ENCODE results near the gene MS4A10.

MS4A10 gene

GRCh38 chr11:60774726-60775125, 10.4 kb upstream of the MS4A10 start:
- Histone ChIP-seq H3K9ac (ENCODE audit: low read depth, low read length) (no peak overlapping the region), H4K20me1 (ENCODE audit: insufficient read depth, low read length) (no peaks in the 10 kb centered on the region), H3K79me2 (ENCODE audit: insufficient read depth, low read length) (no peaks in the 10 kb centered on the region), H3K36me3 (ENCODE audit: insufficient read depth, low read length) (no peaks in the 10 kb centered on the region), H2AFZ (ENCODE audit: low read depth, low read length) (no peak overlapping the region), H3K4me2 (ENCODE audit: insufficient read depth, low read length) (no peak overlapping the region), H3K9me3 (ENCODE audit: insufficient read depth, low read length, severe bottlenecking) (no peaks in the 10 kb centered on the region), H3K27me3 (ENCODE audit: insufficient read depth, low read length, poor library complexity) (no peaks in the 10 kb centered on the region), H3K27ac (ENCODE audit: low read length) (no peak overlapping the region), H3K4me3 (ENCODE audit: low read depth in 1 of 2, low read length in 2 of 2) (no peak overlapping the region), H3K4me1 (ENCODE audit: insufficient read depth, low read length) (peaks cover 11% of the 10 kb centered on the region)
- TF ChIP-seq EZH2 (IDR thresholded peaks at IDR 0.05; ENCODE audit: borderline replicate concordance, low read depth, low read length, severe bottlenecking) (no peak), CTCF (IDR thresholded peaks at IDR 0.05; ENCODE audit: borderline replicate concordance, extremely low read depth, low read length, poor library complexity, severe bottlenecking) (no peak)
- no peak for DNase-seq
- no peak for ATAC-seq (ENCODE audit: insufficient read depth, low read depth)

GRCh38 chr11:60775420-60775961, 9.6 kb upstream of the MS4A10 start:
- Histone ChIP-seq H2AFZ (ENCODE audit: low read depth, low read length) (peak overlapping the region; percentile 40; the same call in 1 of the 2 replicates), H4K20me1 (ENCODE audit: insufficient read depth, low read length) (no peaks in the 10 kb centered on the region), H3K27ac (ENCODE audit: low read length) (no peak overlapping the region), H3K79me2 (ENCODE audit: insufficient read depth, low read length) (no peaks in the 10 kb centered on the region), H3K27me3 (ENCODE audit: insufficient read depth, low read length, poor library complexity) (no peaks in the 10 kb centered on the region), H3K4me1 (ENCODE audit: insufficient read depth, low read length) (peaks cover 11% of the 10 kb centered on the region), H3K36me3 (ENCODE audit: insufficient read depth, low read length) (no peaks in the 10 kb centered on the region), H3K9me3 (ENCODE audit: insufficient read depth, low read length, severe bottlenecking) (no peaks in the 10 kb centered on the region), H3K9ac (ENCODE audit: low read depth, low read length) (no peak overlapping the region), H3K4me3 (ENCODE audit: low read depth in 1 of 2, low read length in 2 of 2) (no peak overlapping the region), H3K4me2 (ENCODE audit: insufficient read depth, low read length) (no peak overlapping the region)
- peak; percentile 89 for DNase-seq
- peak; percentile 99 for ATAC-seq (ENCODE audit: insufficient read depth, low read depth)
- no peak for TF ChIP-seq EZH2 (IDR thresholded peaks at IDR 0.05; ENCODE audit: borderline replicate concordance, low read depth, low read length, severe bottlenecking)
- TF ChIP-seq CTCF (IDR thresholded peaks at IDR 0.05; ENCODE audit: borderline replicate concordance, extremely low read depth, low read length, poor library complexity, severe bottlenecking) = peak; percentile 89

- H3K9me3 ChIP-seq (ENCODE audit: insufficient read depth, low read length, severe bottlenecking) = no peaks in the 10 kb centered on the region
- H4K20me1 ChIP-seq (ENCODE audit: insufficient read depth, low read length) = no peaks in the 10 kb centered on the region
- DNase-seq (no peak), ATAC-seq (ENCODE audit: insufficient read depth, low read depth) (no peak)
- no peak overlapping the region for H3K27ac ChIP-seq (ENCODE audit: low read length)
- no peaks in the 10 kb centered on the region for H3K36me3 ChIP-seq (ENCODE audit: insufficient read depth, low read length)
- no peak for TF ChIP-seq EZH2 (IDR thresholded peaks at IDR 0.05; ENCODE audit: borderline replicate concordance, low read depth, low read length, severe bottlenecking)
- TF ChIP-seq CTCF (IDR thresholded peaks at IDR 0.05; ENCODE audit: borderline replicate concordance, extremely low read depth, low read length, poor library complexity, severe bottlenecking) = no peak
- H3K79me2 ChIP-seq (ENCODE audit: insufficient read depth, low read length) = no peaks in the 10 kb centered on the region
- H3K27me3 ChIP-seq (ENCODE audit: insufficient read depth, low read length, poor library complexity) = no peaks in the 10 kb centered on the region
- H3K4me1 ChIP-seq (ENCODE audit: insufficient read depth, low read length) = peaks cover 11% of the 10 kb centered on the region
- H3K4me3 ChIP-seq (ENCODE audit: low read depth in 1 of 2, low read length in 2 of 2) = no peak overlapping the region
- H3K4me2 ChIP-seq (ENCODE audit: insufficient read depth, low read length) = no peak overlapping the region
- H3K9ac ChIP-seq (ENCODE audit: low read depth, low read length) = no peak overlapping the region
- H2AFZ ChIP-seq (ENCODE audit: low read depth, low read length) = no peak overlapping the region
These were observed 9.0 kb upstream of the MS4A10 start for GRCh38 chr11:60776167-60776566.

Measured in DND-41 (cell line).